GM21576 (cell line): ENCODE measurements around the gene AK8.

Source experiments
- ATAC-seq: cut with Tn5 transposase; IDR thresholded peaks from one replicate; pipeline ENCODE4 v1.9.1; 2021; ENCODE audit warnings: mild to moderate bottlenecking, moderate library complexity; ENCODE audit not compliant: unreplicated experiment

The AK8 gene

DNA sequence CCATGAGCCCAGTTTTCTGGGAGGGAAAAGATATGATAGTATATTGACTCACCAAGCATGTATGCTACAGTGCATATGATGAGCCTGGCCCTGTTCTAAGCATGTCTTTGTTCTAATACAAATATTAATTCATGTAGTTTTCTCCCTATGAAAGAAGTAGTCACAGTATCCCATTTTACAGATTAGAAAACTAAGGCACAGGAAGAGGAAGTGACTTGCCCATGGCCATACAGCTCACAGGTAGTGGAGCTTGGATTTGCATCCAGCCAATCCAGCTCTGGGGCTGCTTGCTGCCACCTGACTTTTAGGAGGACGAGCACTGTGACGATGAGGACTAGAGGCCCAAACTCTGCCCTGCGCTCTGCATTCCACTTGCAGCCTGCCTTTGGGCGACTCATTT lies 76.4 kb downstream of the AK8 start:
- ATAC-seq, result no peak

DNA sequence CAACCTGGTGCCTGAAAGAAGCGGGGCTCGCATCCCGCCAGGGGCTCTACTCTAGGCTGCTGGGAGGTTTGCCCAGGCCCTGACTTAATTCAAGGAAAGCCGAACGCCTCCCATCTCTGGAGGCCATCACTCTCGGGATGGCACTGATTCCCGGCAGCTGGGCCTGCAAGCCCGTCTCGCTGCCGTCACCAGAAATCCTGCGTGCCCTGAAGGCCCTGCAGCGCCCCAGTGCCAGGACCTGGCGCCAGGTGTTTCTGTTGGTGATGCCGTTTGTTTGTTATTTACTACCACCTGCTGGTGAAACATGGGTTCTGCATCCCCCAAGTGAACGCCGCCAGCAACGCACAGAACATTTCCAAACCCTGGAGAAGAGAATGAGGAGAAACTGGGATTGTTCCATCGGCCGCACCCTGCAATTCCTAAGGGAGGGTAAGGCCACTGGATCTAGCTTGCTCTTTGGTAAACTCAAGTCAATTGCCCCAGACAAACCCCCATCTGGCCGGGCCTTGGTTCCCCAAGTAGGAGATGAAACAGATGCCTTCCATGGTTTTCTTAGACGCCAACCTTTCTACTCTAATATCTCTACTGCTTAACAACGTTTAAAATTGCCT lies 77.9 kb downstream of the AK8 start:
- ATAC-seq, result no peak

DNA sequence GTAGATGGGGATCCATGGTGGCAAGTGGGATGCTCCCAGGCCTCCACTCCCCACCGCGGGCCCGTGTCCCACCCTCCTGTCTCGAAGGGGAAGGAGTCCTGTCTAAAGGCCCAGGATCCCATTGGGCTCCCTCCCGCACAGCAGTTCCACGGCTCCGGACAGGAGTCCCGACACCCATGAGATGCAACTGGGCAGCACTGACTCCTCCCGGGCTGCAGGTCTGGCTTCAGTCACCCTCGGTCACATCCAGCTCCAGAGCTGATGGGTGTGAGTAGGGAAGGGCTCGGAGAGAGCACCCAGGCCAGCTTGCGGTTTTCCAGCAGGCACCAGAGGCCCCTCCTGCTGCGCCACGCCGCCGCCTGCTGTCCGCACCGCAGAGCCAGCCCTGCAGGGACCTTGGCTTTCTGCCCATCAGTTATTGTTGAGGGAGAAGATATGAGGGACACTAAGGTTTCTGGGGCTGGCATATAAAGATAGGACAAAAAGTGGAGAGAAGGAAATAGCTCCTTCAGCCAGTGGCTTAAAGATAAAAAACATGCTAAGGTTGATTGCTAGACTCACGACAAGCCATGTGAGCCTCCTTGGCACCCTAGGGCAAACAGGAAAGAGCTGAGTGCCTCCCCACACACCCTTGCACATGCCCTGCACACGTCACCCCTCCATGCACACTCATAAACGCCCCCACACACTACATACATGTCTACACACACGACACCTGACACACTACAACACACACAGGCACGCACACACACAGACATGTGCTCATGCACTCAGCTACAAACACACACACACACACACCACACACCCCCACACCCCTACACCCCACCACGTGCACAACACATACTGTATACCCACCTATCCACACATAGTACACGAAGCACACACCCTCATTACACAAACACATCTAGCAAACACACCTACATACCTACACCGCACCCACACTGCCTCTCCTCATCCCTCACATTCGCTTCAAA lies 79.0 kb downstream of the AK8 start:
- ATAC-seq, result no peak

DNA sequence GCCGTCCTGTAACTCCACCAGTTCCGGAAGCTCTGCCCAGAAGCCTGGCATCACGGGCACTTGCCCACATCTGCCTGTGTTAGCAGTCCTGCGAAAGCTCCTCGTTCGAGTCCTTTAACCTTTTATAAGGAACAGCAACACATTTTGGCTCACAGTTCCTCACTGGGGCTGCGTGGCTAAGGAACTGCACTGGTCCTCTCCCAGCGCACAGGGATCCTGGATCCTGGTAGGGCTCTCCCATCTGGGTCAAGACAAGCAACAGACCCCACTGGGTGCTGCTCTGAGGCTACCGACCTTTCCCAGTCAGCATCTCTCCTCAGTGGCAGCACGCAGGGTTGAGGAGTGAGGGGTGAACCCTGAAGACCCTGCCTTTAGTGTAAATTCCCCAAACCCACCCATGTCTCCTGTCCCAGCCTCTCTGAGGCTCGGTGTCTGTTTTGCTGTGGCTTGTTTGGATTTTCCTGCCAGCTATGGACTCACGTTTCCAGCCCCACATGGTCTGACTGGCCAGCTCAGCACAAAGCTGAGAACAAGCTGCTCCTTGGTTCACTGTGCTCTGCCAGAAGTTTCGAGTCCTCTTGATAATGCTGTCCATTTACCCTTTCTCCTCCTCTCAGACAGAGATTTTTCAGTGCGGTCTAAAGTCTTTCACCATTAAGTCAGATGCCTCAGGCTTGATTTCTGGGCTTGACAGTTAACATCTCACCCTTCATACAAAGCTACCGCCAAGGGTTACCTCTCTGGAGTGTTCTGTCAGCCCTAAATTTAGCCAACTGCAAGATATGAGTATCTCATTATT lies 80.0 kb downstream of the AK8 start:
- no peak for ATAC-seq

DNA sequence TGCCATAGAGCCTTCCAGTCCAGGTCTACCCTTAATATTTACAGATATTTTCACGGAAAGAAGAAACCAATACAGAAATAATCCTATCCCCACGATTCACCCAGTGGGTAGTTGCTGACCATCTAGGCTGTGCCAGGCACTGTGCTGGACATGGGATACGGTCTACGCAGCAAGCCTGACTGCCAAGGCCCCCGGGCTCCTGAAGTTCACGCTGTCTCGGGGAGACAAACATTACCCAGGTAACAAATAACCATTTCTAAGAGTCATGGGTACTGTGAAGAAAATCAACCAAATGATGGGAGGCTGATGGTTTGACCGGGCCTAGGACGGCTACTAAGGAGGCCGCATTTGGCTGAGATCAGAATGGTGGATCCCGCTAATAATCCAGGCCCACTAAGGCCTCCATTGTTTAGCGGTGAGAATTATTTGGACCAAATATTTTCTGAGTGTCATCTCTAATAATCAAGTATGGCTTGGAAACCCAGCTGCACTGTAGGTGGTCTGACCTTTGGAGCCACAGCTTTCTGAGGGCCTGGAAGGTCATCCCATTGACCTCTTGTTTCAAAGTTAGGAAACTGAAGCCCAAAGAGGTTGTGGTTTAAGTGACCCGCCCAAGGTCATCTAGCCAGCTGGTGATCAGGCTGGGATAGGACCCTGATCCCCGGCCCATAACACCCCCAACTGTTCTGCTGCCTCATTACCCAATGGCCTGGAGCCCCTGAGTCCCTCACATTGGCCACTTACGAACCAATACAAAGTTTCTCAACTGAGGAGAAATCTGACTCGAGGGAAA lies 82.4 kb downstream of the AK8 start:
- ATAC-seq, result no peak

DNA sequence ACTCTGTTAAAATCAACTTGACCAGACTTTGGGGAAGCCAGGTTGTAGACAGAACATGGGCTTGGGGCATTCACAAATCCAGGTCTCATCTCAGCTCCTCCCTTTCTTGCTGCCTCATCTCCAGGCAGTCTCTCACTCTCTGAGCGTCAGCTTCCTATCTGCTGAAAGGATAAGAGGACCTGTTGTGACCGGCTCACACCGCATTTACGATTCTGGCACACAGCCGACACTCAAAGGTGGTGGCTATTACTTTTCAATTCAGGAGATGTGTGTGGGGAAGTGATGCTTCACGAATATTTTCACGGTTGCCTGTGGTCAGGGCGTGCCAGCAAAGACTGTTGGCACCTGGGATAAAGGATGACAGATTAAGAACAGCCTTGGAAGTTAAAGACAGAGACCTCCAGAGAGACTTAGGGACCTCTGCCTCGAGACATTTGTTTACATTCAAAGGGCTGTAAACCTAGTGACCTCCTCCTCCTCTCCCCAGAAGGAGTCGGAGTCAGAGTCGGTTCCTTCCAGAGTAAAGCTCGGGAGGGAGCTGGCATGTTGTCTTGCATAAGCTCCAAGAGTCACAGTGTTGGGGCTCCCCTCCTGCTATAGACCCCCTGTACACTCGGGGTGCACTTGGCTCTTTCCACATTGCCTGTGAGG lies 83.2 kb downstream of the AK8 start:
- ATAC-seq, result no peak

DNA sequence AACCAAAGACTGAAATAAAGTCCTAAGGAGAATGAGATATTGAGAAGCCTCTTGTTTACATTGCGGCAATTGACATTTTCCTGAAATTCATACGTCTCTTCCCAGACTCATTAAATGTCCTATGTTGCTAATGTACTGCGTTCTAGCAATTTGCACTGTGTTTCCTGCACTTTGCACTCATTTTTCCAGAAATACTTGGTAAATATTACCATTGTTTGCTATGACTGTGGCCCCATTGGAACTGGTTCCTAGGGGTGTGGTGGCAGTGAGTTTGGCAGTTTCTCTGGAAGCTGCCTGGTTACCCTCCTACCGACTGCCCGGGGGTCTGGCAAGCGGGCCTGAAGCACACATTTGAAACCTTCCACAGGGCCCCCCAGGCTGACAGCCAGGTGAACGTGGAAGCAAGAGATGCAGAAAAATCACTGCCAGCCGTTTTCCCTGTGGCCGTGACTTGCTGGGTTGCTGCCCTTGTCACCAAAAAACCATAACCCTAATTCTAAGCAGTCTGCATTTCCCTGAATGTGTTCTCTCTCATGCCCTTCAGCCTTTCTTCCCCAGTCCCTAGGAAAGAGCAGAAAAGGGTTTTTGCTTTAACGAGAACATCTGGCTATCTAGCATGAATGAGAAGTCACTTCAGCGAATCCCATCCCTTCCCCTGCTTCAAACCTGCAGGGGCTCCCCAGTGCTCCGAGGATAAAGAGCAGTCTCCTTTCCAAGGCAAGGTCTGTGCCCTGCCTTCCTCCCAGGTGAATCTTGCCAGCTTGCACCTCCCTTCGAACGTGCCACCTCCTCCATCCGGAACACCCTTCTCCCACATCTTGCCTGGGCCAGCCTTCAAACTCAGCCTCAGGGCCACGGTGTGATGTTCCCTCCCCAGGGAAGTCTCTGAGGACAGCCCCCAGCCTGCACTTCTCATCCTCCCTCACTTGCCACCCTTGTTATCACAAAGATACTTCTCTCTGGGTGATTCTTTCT lies 84.2 kb downstream of the AK8 start:
- ATAC-seq, result no peak

DNA sequence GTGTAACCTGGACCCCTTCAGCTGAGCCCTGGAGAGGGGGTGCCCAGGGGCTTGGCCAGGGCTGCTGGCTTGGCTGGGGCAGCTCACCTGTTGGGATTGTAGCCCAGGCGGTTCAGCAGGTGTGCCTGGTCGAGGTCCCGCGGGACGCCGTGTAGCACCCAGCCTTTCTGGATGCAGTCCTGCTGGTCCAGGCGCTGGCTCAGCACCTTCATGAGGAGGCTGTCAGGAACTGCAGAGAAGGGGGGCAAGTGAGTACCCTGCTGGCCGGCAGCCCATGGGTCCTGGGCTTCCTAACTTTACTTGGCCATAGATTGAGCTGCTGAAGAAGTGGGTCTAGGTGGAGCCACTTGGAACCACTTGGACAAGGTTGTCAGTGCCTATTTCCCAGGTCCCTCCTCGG lies 85.5 kb downstream of the AK8 start:
- no peak for ATAC-seq

DNA sequence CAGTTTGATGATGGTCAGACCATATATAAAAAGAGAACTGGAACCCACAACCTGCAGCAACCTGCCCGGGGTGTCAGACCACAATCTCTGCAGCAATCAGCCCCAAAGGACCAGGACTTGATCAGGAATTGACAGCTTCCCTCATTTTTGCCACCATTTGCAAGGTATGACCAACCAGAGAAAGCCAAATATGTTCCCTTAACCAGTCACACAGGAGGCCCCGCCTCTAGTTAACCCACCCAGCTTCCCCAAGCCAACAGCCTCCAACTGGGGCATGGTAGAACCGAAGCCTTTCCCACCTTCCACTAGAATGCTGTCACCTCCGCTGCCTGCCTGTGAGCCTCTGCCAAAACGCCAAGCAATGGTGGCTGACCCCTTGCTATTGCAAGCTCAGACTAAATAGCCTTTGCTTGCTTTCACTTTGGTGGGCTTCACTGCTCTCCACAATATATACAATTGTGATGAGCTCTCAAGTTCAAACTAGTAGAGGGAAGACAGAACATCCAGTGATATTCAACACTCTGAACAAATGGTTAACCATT lies 86.3 kb downstream of the AK8 start:
- ATAC-seq, result no peak

DNA sequence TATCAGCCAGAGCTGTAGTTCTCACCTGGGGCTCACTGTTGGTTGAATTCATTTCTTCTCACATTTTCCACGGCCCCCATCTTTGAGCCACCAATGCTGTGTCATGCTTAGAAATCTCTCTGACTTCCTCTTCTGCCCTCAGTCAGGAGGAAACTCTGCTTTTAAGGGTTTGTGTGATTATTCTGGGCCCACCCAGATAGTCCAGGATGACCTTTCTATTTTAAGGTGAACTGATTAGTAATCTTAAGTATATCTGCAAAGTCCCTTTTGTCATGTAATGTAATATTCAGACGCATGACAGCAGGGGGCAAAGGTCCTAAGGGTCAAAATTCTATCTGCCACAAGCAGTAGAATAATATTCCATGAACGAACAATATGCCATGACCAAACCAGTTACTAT lies 88.4 kb downstream of the AK8 start:
- no peak for ATAC-seq

DNA sequence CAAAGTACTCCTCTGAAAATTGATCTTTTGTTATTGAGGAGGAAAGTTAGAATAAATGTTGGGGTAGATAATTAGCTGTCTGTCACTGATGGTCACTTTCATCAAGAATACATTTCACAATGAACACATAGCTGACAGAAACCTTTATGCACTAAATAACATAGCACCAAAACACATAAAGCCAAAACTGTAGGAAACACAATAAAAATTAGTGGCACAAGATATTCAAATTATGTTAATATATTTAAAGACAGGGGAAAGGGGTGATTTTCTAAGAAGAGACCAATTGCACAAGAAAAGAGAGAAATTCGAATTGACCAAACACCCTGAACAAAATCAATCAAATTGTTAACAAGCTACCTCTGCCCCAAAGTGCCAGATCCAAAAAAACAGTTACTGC lies 89.7 kb downstream of the AK8 start:
- ATAC-seq, result no peak

DNA sequence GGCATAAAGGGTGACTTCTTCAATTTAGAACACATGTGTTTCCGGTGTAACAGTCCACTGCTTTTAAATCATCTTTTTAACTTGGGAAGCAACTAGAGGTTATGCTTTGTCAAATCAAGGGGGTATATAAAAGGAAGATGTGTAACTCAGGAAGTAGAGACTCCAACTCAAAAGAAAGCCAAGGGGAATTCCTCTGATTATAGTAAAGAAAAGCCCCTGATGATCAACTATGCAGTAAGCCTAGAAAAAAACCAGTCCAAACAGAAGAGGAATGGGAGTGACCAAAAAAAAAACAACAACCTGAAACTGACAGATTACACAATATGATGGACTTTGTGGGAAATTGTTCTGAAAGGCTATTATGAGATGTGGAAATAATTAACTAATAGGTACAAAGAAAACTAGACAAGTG lies 90.3 kb downstream of the AK8 start:
- no peak for ATAC-seq

DNA sequence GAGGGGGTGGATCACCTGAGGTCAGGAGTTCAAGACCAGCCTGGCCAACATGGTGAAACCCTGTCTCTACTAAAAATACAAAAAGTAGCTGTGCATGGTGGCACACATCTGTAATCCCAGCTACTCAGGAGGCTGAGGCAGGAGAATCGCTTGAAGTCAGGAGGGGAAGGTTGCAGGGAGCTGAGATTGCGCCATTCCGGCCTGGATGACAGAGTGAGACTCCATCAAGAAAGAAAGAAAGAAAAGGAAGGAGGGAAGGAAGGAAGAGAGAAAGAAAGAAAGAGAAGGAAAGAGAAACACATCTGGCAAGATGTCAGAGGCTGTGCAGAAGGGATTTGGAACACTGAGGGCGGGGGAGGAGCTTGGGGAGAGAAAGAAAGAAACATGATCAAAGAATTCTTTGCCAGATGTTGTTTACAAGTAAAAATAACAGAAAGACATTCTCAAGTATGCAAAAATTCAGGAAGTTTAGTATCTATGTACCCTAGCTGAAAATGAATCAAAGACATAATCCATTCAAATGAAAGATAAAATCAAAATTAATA lies 93.7 kb downstream of the AK8 start:
- ATAC-seq, result no peak

DNA sequence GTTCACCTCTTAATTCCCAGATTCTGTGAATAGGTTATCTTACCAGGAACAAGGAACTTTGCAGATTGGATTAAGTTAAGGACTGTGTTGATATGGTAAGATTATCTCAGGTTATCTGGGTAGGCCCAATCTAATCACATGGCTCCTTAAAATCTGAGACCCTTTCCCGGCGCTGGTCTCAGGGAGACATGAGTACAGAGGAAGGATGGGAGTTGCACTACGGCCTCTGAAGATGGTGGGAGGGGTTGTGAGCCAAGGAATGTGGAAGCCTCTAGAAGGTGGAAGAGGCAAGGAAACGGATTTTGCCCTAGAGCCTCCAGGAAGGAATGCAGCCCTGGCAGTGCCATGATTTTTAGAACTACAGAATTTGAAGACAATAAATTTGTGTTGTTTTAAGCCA lies 95.1 kb downstream of the AK8 start:
- ATAC-seq, result no peak

DNA sequence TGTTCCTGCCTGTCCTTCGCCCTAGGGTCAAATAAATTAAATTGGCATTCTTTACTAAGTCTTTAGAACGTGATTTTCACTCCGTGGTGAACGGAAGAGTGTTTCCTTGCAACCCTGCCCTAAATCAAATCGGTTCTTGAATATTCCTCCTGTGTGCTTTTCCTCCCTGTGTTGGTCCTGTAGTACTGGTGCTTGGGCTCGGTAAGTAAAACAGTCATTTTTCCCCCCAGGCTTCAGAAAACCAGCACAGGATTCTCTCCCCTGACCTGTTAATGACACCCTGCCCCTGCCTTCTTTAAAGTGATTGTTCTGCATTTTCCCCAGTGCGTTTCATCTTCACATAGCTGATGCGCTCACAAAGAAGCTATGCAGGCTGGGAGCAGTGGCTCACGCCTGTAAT lies 96.0 kb downstream of the AK8 start:
- no peak for ATAC-seq

DNA sequence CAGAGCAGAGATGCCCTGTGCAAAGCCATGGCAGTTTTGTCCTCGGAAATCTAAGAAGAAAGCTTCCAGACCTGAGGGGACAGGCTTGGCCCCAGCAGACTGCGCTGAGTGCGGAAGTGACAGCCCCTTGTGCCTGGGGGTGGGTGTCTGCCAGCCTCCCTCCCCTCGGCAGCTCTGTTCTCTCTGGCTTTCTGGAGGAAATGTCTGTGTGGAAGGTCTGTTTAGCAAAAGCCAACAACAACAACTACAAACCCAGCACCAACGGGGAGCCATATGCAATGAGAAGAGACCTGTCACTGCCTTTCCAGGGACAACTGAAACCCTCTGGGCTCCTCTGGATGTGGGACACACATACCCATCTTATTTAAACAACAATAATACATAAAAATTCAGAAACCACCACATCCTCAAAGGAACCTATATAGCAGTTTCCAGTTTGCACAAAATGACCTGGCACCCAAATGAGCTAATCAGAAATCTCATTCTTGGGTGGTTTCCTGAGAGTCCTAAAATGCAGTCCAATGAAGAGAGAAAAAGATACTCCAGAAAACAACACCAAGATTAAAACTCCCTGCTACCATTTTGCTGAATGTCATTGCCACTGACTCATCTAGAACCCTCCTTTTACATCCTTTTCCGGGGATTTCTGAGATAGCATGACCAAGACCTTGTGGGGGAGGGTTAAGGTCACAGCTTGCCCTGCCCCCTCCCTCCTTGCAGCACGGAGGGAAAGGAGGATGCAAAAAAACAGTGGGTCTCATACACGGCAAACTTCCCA lies 97.7 kb downstream of the AK8 start:
- no peak for ATAC-seq

DNA sequence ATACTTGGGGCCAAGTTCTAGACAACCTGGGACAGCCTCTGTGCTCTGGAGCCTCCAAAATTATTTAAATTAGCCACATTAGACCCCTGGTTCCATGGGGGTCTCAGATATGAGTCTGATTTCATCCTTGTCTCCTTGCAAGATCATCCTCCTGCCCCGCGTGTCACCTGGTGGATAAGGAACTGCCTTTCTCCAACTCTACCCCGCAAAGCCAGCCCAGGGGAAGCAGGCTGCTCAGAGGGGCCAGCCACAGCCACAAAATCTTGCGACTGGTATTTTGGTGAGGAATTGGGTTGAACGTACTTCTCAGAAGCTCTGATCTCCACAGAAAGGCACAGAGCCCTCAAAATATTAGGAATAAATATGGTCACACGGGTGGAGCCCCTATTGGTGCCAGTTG lies 101.2 kb downstream of the AK8 start:
- ATAC-seq, result no peak

DNA sequence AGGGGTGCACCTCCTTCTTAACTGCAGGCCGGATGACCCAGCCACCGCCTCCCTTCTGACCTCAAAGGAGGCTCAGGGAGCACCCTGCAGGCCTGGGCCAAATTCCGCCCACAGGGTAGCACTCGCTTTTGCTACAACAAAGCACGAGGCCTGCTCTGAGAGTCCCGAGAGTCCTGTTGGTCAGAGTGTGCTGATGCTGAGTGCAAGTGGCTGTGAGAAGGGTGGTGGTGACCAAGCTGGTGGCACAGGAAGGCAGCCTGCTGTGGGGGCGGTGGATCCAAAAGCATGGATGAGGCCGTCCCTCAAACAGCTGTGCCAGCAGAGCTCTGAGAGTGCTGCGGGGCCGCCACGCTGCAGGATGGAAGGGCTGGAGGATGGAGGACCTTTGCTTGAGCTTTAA lies 101.8 kb downstream of the AK8 start:
- no peak for ATAC-seq
